ENCODE measurements around the gene PPP1R26. TPM values are rescaled to one million over a fixed set of nuclear protein-coding genes. Genes with fewer than 3 reads are reported as not detected.

The PPP1R26 gene
- total RNA-seq, 2 donors from 2014 or later = 3.7 to 7.7 TPM

- peak within 1 kb of the TSS; percentile 50 to 68 for H3K27ac Mint-ChIP-seq
- no peaks in the 10 kb centered on the region for H3K36me3 Mint-ChIP-seq
- DNase-seq (ENCODE audit: low spot score) (peak; percentile 94), ATAC-seq (peak; percentile 97)
- H3K4me1 Mint-ChIP-seq (ENCODE audit: low read depth in 2 of 2) = peaks cover 6 to 16% of the 10 kb centered on the region in 2 donors
- no peaks in the 10 kb centered on the region for H3K9me3 Mint-ChIP-seq
- H3K4me3 Mint-ChIP-seq = peak within 1 kb of the TSS; percentile 84
- H3K27me3 Mint-ChIP-seq = no peaks in the 10 kb centered on the region
Measured at GRCh38 chr9:135500525-135501260, 21.1 kb downstream of the PPP1R26 start, which contains the start of gene MRPS2. Gene MRPS2, plus strand, starts transcription at chr9:135500682. Its CDS starts 29 bp downstream, at chr9:135500711.

- H3K4me1 Mint-ChIP-seq (ENCODE audit: low read depth in 2 of 2) = peaks cover 6 to 16% of the 10 kb centered on the region in 2 donors
- H3K36me3 Mint-ChIP-seq = no peaks in the 10 kb centered on the region
- DNase-seq (ENCODE audit: low spot score) (peak; percentile 62), ATAC-seq (no peak)
- peak overlapping the region; percentile 50 to 68 for H3K27ac Mint-ChIP-seq
- no peaks in the 10 kb centered on the region for H3K27me3 Mint-ChIP-seq
- no peaks in the 10 kb centered on the region for H3K9me3 Mint-ChIP-seq
- H3K4me3 Mint-ChIP-seq = peak overlapping the region; percentile 84
Measured at GRCh38 chr9:135501261-135502167, 21.9 kb downstream of the PPP1R26 start.

GRCh38 chr9:135502168-135502872, 22.7 kb downstream of the PPP1R26 start:
- peak overlapping the region; percentile 50 to 68 for H3K27ac Mint-ChIP-seq
- H3K36me3 Mint-ChIP-seq = no peaks in the 10 kb centered on the region
- ATAC-seq (no peak), DNase-seq (ENCODE audit: low spot score) (peak; percentile 49)
- peaks cover 6 to 16% of the 10 kb centered on the region in 2 donors for H3K4me1 Mint-ChIP-seq (ENCODE audit: low read depth in 2 of 2)
- H3K4me3 Mint-ChIP-seq = peak overlapping the region; percentile 84
- no peaks in the 10 kb centered on the region for H3K27me3 Mint-ChIP-seq
- no peaks in the 10 kb centered on the region for H3K9me3 Mint-ChIP-seq

GRCh38 chr9:135502873-135503321, 23.3 kb downstream of the PPP1R26 start:
- H3K4me1 Mint-ChIP-seq (ENCODE audit: low read depth in 2 of 2) = peaks cover 6 to 16% of the 10 kb centered on the region in 2 donors
- H3K27ac Mint-ChIP-seq = no peak overlapping the region
- no peaks in the 10 kb centered on the region for H3K36me3 Mint-ChIP-seq
- no peaks in the 10 kb centered on the region for H3K27me3 Mint-ChIP-seq
- ATAC-seq = no peak
- no peak overlapping the region for H3K4me3 Mint-ChIP-seq
- peak; percentile 46 for DNase-seq (ENCODE audit: low spot score)
- no peaks in the 10 kb centered on the region for H3K9me3 Mint-ChIP-seq

GRCh38 chr9:135503371-135504261, 24.0 kb downstream of the PPP1R26 start:
- H3K27me3 Mint-ChIP-seq = no peaks in the 10 kb centered on the region
- H3K4me1 Mint-ChIP-seq (ENCODE audit: low read depth in 2 of 2) = peaks cover 6 to 16% of the 10 kb centered on the region in 2 donors
- DNase-seq (ENCODE audit: low spot score) = peak; percentile 28
- no peak for ATAC-seq
- no peaks in the 10 kb centered on the region for H3K9me3 Mint-ChIP-seq
- H3K36me3 Mint-ChIP-seq = no peaks in the 10 kb centered on the region
- H3K27ac Mint-ChIP-seq = no peak overlapping the region
- no peak overlapping the region for H3K4me3 Mint-ChIP-seq

GRCh38 chr9:135504262-135505243, 25.0 kb downstream of the PPP1R26 start:
- no peak overlapping the region for H3K4me3 Mint-ChIP-seq
- H3K4me1 Mint-ChIP-seq (ENCODE audit: low read depth in 2 of 2) = peaks cover 6 to 14% of the 10 kb centered on the region in 2 donors
- H3K27me3 Mint-ChIP-seq = peaks cover 0 to 2% of the 10 kb centered on the region in 2 donors
- H3K36me3 Mint-ChIP-seq = peaks cover 8% of the 10 kb centered on the region
- peaks cover 5% of the 10 kb centered on the region for H3K9me3 Mint-ChIP-seq
- DNase-seq (ENCODE audit: low spot score) (peak; percentile 61), ATAC-seq (no peak)
- no peak overlapping the region for H3K27ac Mint-ChIP-seq

- ATAC-seq (no peak), DNase-seq (ENCODE audit: low spot score) (peak; percentile 52)
- peaks cover 6 to 12% of the 10 kb centered on the region in 2 donors for H3K4me1 Mint-ChIP-seq (ENCODE audit: low read depth in 2 of 2)
- H3K9me3 Mint-ChIP-seq = peaks cover 6% of the 10 kb centered on the region
- peaks cover 8% of the 10 kb centered on the region for H3K36me3 Mint-ChIP-seq
- no peak overlapping the region for H3K4me3 Mint-ChIP-seq
- peaks cover 0 to 2% of the 10 kb centered on the region in 2 donors for H3K27me3 Mint-ChIP-seq
- no peak overlapping the region for H3K27ac Mint-ChIP-seq
Measured at GRCh38 chr9:135505406-135506187, 26.0 kb downstream of the PPP1R26 start.

- no peak overlapping the region for H3K4me3 Mint-ChIP-seq
- H3K9me3 Mint-ChIP-seq = peaks cover 6% of the 10 kb centered on the region
- peaks cover 0 to 2% of the 10 kb centered on the region in 2 donors for H3K27me3 Mint-ChIP-seq
- H3K27ac Mint-ChIP-seq = no peak overlapping the region
- peaks cover 8% of the 10 kb centered on the region for H3K36me3 Mint-ChIP-seq
- H3K4me1 Mint-ChIP-seq (ENCODE audit: low read depth in 2 of 2) = peaks cover 12 to 13% of the 10 kb centered on the region in 2 donors
- DNase-seq (ENCODE audit: low spot score) (peak; percentile 54), ATAC-seq (peak in 1 of 2 donors; percentile 5)
Measured at GRCh38 chr9:135506327-135507103, 26.9 kb downstream of the PPP1R26 start.

- DNase-seq (ENCODE audit: low spot score) (peak; percentile 10), ATAC-seq (peak in 1 of 2 donors; percentile 2)
- H3K4me3 Mint-ChIP-seq = no peak overlapping the region
- H3K27me3 Mint-ChIP-seq = peaks cover 0 to 2% of the 10 kb centered on the region in 2 donors
- H3K4me1 Mint-ChIP-seq (ENCODE audit: low read depth in 2 of 2) = peaks cover 10 to 12% of the 10 kb centered on the region in 2 donors
- peaks cover 6% of the 10 kb centered on the region for H3K9me3 Mint-ChIP-seq
- peaks cover 8% of the 10 kb centered on the region for H3K36me3 Mint-ChIP-seq
- no peak overlapping the region for H3K27ac Mint-ChIP-seq
Measured at GRCh38 chr9:135507104-135508035, 27.8 kb downstream of the PPP1R26 start.

All from natural killer cell treated with Interleukin-12 subunit alpha and Interleukin-12 subunit beta and Interleukin-15 and Interleukin-18, amount 100 ng/mL, for 72 hours (primary cell).